HL-60 (cell line): ENCODE measurements around the gene UBE2D3.

ENCODE experiments used
- DNase-seq, 2 experiments: peaks; one replicate each; pipeline ENCODE4 v3.0.0-alpha.2; 2010 to 2020; ENCODE audit warnings: low read depth in 1 of 2, low spot score in 1 of 2
- H3K27ac ChIP-seq: fragments of 250-450 bp; sonication (Bioruptor Pico); replicated peaks from 2 replicates; pipeline ENCODE4 v1.5.1; 2020; ENCODE audit warnings: mild to moderate bottlenecking, moderate library complexity
- H3K27me3 ChIP-seq: fragments of 250-450 bp; sonication (Bioruptor Pico); 2 replicates; pipeline ENCODE4 v1.5.1; 2021; ENCODE audit warnings: mild to moderate bottlenecking, moderate library complexity; ENCODE audit not compliant: insufficient read depth, poor library complexity, severe bottlenecking
- H3K4me3 ChIP-seq: replicated peaks from 2 replicates; pipeline ENCODE4 v1.5.1; 2011; ENCODE audit warnings: mild to moderate bottlenecking, control low read depth, low read length; ENCODE audit not compliant: insufficient read depth
- CTCF ChIP-seq: IDR thresholded peaks from one replicate; pipeline ENCODE4 v1.5.1; 2011; ENCODE audit warnings: low read length, control low read depth, inconsistent platforms; ENCODE audit not compliant: insufficient read depth
- GABPA ChIP-seq: IDR thresholded peaks from 2 replicates; pipeline ENCODE4 v1.6.1; 2012; ENCODE audit warnings: low read depth
- POLR2AphosphoS5 ChIP-seq: IDR thresholded peaks from 2 replicates; pipeline ENCODE4 v1.6.1; 2012; ENCODE audit warnings: low read depth
- REST ChIP-seq: IDR thresholded peaks from 2 replicates; pipeline ENCODE4 v1.6.1; 2012; ENCODE audit warnings: low read depth; ENCODE audit not compliant: insufficient replicate concordance
- SPI1 ChIP-seq: IDR thresholded peaks from 2 replicates; pipeline ENCODE4 v1.6.1; 2012; ENCODE audit warnings: low read depth, mild to moderate bottlenecking, borderline replicate concordance

Gene UBE2D3

GRCh38 chr4:102754044-102754443, 73.3 kb downstream of the UBE2D3 start:
- no peak overlapping the region for H3K4me3 ChIP-seq
- H3K27me3 ChIP-seq, result no peaks in the 10 kb centered on the region
- no peak for TF ChIP-seq GABPA
- TF ChIP-seq SPI1, result no peak
- TF ChIP-seq POLR2AphosphoS5, result no peak
- no peak for TF ChIP-seq REST
- TF ChIP-seq CTCF, result no peak
- no peak overlapping the region for H3K27ac ChIP-seq
- DNase-seq, result no peak

GRCh38 chr4:102751941-102752340, 75.4 kb downstream of the UBE2D3 start:
- DNase-seq, result peak in 1 of 2 experiments; percentile 62
- H3K27ac ChIP-seq, result 0 out of 2 replicates have a peak overlapping the region, but pooled peaks have one; percentile 4
- TF ChIP-seq CTCF, result no peak
- no peak for TF ChIP-seq POLR2AphosphoS5
- TF ChIP-seq REST, result no peak
- no peak for TF ChIP-seq SPI1
- TF ChIP-seq GABPA, result no peak
- H3K27me3 ChIP-seq, result no peaks in the 10 kb centered on the region
- H3K4me3 ChIP-seq, result no peak overlapping the region
